Subcutaneous adipose tissue (tissue), 4 donors: Measurements from ENCODE around the gene PLEKHG3. TPM values are rescaled to one million over a fixed set of nuclear protein-coding genes. Genes with fewer than 3 reads are reported as not detected.

ENCODE experiments used
- CTCF ChIP-seq: fragments of 450-650 bp; IDR thresholded peaks from one replicate; pipeline ENCODE4 v1.5.1; 2016; ENCODE audit warnings: low read depth, mild to moderate bottlenecking, control low read depth, antibody characterized with exemption, moderate library complexity
- total RNA-seq, 4 donors: library from RNA; depleted of rRNA; stranded (reverse); fragments of >200 nt; gene quantifications; one replicate each; pipeline ENCODE4 v1.1.0, GENCODE V29; 2016

The PLEKHG3 gene
- total RNA-seq, 4 donors from 2014 or later = 12.4 to 66.9 (median 19.8) TPM

- TF ChIP-seq CTCF = no peak
These were observed 638 bp downstream of the PLEKHG3 start for GRCh38 chr14:64704743-64705380.

GRCh38 chr14:64705381-64706118 lies 1.3 kb downstream of the PLEKHG3 start:
- no peak for TF ChIP-seq CTCF

GRCh38 chr14:64706119-64706592 lies 1.9 kb downstream of the PLEKHG3 start:
- TF ChIP-seq CTCF = no peak

GRCh38 chr14:64706593-64707193 lies 2.5 kb downstream of the PLEKHG3 start:
- TF ChIP-seq CTCF = no peak

GRCh38 chr14:64707661-64708060 lies 3.4 kb downstream of the PLEKHG3 start:
- no peak for TF ChIP-seq CTCF

- TF ChIP-seq CTCF = no peak
These were observed 4.2 kb downstream of the PLEKHG3 start for GRCh38 chr14:64708148-64709004.
